GM10248 (cell line): Measurements from ENCODE around the gene SCN2B.

Experiments
- CTCF ChIA-PET: fragments of 300-600 bp; sonication (Branson Sonifier 250); formaldehyde crosslinking; extraction: SDS; loops from one replicate; lab custom pipeline; 2021; ENCODE audit warnings: antibody characterized with exemption; lab: Yijun Ruan, JAX
- POLR2A ChIA-PET: fragments of 350-650 bp; sonication (Branson Sonifier 250); formaldehyde crosslinking; extraction: SDS; loops from one replicate; lab custom pipeline; 2020; ENCODE audit warnings: antibody characterized with exemption; lab: Yijun Ruan, JAX
- DNase-seq: peaks from one replicate; pipeline ENCODE4 v3.0.0; 2012; ENCODE audit errors: extremely low spot score
- CTCF ChIP-seq: IDR thresholded peaks from 2 replicates; pipeline ENCODE4 v1.5.1; 2012; ENCODE audit warnings: mild to moderate bottlenecking, low read depth; ENCODE audit errors: extremely low read depth, missing control alignments, control extremely low read depth

SCN2B gene

GRCh38 chr11:118135051-118135795, 41.2 kb downstream of the SCN2B start:
- no peak for DNase-seq
- CTCF ChIA-PET, result interaction anchor here (0.7 to 1.8 kb wide), 3 partner anchors 10 to 60 kb away, joined by 3 to 6 read pairs (median 3); no protein-coding TSS in a partner anchor
- POLR2A ChIA-PET, result no interaction called here
- TF ChIP-seq CTCF, result no peak

GRCh38 chr11:118133816-118134215, 42.6 kb downstream of the SCN2B start:
- ChIA-PET CTCF (interaction anchor here (0.6 to 2.2 kb wide), 5 partner anchors 9 to 162 kb away, joined by 3 to 10 read pairs (median 4); no protein-coding TSS in a partner anchor), POLR2A (no interaction called here)
- no peak for DNase-seq
- TF ChIP-seq CTCF, result no peak

GRCh38 chr11:118132385-118133151, 43.9 kb downstream of the SCN2B start:
- POLR2A ChIA-PET, result no interaction called here
- TF ChIP-seq CTCF, result no peak
- DNase-seq, result no peak
- CTCF ChIA-PET, result interaction anchor here (1.3 to 2.2 kb wide), 2 partner anchors 11 kb away, joined by 5 to 10 read pairs; no protein-coding TSS in a partner anchor

GRCh38 chr11:118129471-118130172, 46.8 kb downstream of the SCN2B start:
- ChIA-PET POLR2A (no interaction called here), CTCF (interaction anchor here (0.8 kb wide), 1 partner anchor 11 kb away, joined by 3 read pairs; no protein-coding TSS in a partner anchor)
- DNase-seq, result no peak
- no peak for TF ChIP-seq CTCF

- DNase-seq, result no peak
- POLR2A ChIA-PET, result no interaction called here
- CTCF ChIA-PET, result interaction anchor here (0.8 kb wide), 1 partner anchor 10 kb away, joined by 3 read pairs; no protein-coding TSS in a partner anchor
- TF ChIP-seq CTCF, result no peak
Observed at GRCh38 chr11:118128721-118129470, 47.5 kb downstream of the SCN2B start.
